ENCODE results near the gene MAU2.

Gene MAU2

GRCh38 chr19:19403373-19403901 lies 82.8 kb downstream of the MAU2 start:
- no peak for DNase-seq (ENCODE audit: extremely low read depth, low read depth)
- TF ChIP-seq, protein P1, sequence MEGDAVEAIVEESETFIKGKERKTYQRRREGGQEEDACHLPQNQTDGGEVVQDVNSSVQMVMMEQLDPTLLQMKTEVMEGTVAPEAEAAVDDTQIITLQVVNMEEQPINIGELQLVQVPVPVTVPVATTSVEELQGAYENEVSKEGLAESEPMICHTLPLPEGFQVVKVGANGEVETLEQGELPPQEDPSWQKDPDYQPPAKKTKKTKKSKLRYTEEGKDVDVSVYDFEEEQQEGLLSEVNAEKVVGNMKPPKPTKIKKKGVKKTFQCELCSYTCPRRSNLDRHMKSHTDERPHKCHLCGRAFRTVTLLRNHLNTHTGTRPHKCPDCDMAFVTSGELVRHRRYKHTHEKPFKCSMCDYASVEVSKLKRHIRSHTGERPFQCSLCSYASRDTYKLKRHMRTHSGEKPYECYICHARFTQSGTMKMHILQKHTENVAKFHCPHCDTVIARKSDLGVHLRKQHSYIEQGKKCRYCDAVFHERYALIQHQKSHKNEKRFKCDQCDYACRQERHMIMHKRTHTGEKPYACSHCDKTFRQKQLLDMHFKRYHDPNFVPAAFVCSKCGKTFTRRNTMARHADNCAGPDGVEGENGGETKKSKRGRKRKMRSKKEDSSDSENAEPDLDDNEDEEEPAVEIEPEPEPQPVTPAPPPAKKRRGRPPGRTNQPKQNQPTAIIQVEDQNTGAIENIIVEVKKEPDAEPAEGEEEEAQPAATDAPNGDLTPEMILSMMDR (IDR thresholded peaks at IDR 0.05; ENCODE audit: low read depth, low read length) = no peak

DNA sequence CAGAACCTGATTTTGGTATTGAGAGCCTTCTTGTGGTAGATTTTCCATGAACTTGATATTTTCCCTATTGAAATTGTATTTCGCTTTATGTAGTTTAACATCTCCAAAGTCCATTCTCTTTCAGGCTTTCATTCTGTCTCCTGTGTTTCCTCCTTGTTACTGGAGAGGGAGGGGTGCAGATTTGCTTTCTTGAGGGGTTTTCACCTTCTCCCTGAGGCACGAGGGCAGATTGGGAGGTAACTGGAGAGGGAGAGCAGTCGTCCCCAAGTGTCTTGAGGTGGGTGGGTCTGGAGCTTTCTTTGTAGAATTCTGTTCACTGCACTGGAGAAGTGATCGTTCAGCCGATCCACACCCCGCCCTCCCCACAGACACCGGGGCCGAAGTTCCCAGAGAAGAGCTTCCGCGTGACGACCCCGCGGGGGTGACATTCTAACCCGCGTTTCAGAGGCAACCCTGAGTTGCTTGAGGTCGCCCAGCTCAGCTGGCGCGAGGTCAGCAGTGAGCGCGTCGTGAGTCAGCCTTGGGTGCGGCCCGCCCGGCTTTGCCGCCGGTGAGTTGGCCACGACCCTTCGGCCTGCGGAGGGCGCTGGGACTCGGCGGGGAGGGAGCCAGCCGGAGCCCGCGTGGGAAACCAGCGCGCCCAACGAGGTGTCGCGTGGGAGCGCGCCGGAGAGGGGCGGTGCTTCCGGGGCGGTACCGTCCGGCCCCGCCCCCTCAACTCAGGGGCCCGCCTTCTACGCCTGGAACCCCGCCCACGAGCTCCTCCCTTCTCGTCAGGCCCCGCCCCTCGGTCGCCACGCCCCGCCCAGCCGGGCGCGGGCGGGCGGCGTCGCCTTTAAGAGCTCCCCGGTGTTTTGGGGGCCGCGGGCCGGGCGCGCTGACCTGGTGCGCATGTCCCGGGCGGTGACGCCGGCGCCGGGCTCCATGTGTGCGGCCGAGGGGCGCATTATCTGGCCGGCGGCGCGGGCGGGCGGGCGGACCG lies 84.5 kb downstream of the MAU2 start, which contains the start of gene GATAD2A:
Gene GATAD2A, plus strand, starts transcription at position 797 of the 982 bp plus-strand sequence. CDS start 59,671 bp downstream, outside the sequence.
- TF ChIP-seq, protein P1 (IDR thresholded peaks at IDR 0.05; ENCODE audit: low read depth, low read length) = peak; percentile 30
- peak; percentile 91 for DNase-seq (ENCODE audit: extremely low read depth, low read depth)

DNA sequence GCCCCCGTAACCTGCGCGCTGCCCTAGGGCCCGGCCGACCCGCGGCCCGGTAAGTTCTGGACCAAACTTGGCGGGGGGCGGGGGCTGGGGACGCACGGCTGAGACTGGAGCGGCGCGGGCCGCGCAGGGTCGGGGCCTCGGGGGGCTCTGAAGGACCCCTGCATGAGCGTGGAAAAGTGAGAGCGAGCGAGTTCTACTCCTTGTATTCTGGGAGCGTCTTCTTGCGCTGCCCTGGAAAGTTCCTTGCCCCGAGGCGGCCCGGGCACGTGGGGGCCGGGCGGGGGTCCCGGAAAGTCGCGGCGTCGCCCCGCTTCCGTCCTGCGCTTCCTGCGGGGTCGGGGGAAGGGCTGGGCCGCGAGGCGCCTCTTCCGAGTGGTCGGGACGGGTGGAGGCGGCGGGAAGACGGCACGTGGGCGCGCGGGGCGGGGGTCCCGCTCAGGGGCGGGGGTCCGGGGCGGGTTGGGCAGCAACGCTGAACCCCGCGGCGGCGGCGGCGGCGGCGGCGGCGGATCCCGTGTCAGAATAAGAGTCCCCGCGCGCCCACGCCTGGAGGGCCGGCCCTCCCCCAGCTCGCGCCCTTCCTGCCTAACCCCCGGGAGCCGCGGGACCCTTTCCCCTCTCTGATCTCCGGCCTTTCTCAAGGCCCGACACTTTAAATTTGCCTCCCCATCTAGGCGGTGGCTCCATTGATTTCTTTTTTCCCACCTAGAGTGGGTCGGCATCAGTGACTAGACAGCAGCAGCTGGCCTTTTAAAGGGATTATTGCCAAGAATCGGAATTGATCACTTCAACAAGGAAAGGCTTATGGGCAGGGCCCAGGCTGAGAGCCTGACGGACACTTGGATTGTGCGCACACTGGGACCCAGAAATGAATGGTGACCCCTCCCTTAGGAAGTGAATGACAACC lies 85.6 kb downstream of the MAU2 start:
- no peak for DNase-seq (ENCODE audit: extremely low read depth, low read depth)
- TF ChIP-seq, protein P1 (IDR thresholded peaks at IDR 0.05; ENCODE audit: low read depth, low read length) = no peak

- TF ChIP-seq, protein P1 (IDR thresholded peaks at IDR 0.05; ENCODE audit: low read depth, low read length) = peak; percentile 38
- DNase-seq (ENCODE audit: extremely low read depth, low read depth) = no peak
Measured at GRCh38 chr19:19406878-19407632, 86.4 kb downstream of the MAU2 start.

- DNase-seq (ENCODE audit: extremely low read depth, low read depth) = no peak
- TF ChIP-seq, protein P1 (IDR thresholded peaks at IDR 0.05; ENCODE audit: low read depth, low read length) = no peak
Measured at GRCh38 chr19:19407633-19407930, 87.0 kb downstream of the MAU2 start.

Measured in AG09319 (cell line).